HepG2 (cell line): ENCODE measurements around the gene GDAP1L1.

Experiments
- EZH2 ChIP-seq: conservative IDR thresholded peaks from 2 replicates; pipeline ENCODE4 v1.6.1; 2012; ENCODE audit warnings: mild to moderate bottlenecking, low read depth, low read length, moderate library complexity
- MTF1 ChIP-seq: sonication (generic); formaldehyde crosslinking; IDR thresholded peaks from 2 replicates; pipeline ENCODE4 v1.5.0; 2020; ENCODE audit warnings: missing genetic modification reagents
- POLR2A ChIP-seq, 2 experiments: IDR thresholded peaks; 2 replicates each; pipeline ENCODE4 v1.6.1; 2011; ENCODE audit warnings: low read depth in 2 of 2, low read length in 2 of 2, mild to moderate bottlenecking in 1 of 2, moderate library complexity in 1 of 2; ENCODE audit not compliant: insufficient read depth in 1 of 2
- RAD21 ChIP-seq: fragments of 450-650 bp; formaldehyde crosslinking; IDR thresholded peaks from 2 replicates; pipeline ENCODE4 v1.5.0; 2020; ENCODE audit warnings: mild to moderate bottlenecking
- RBM39 ChIP-seq: fragments of 200-400 bp; formaldehyde crosslinking; IDR thresholded peaks from one replicate; pipeline ENCODE4 v1.6.1; 2018; ENCODE audit warnings: antibody characterized with exemption, mild to moderate bottlenecking, low read depth, low read length; ENCODE audit not compliant: poor library complexity, severe bottlenecking
- RFX5 ChIP-seq: IDR thresholded peaks from 2 replicates; pipeline ENCODE4 v1.6.1; 2011; ENCODE audit warnings: low read depth, low read length, improper control_type of control experiment
- SUZ12 ChIP-seq: fragments of 150-350 bp; IDR thresholded peaks from 2 replicates; pipeline ENCODE4 v1.6.1; 2014; ENCODE audit warnings: low read depth, low read length
- YY1 ChIP-seq: IDR thresholded peaks from 2 replicates; pipeline ENCODE4 v1.6.1; 2011; ENCODE audit warnings: low read length, low read depth, moderate library complexity, mild to moderate bottlenecking; ENCODE audit not compliant: insufficient read depth, insufficient replicate concordance
- TF ChIP-seq, protein P1 (sequence below): IDR thresholded peaks from 2 replicates; pipeline ENCODE4 v1.6.1; 2016; ENCODE audit warnings: low read depth, borderline replicate concordance
- TF ChIP-seq, protein P2 (sequence below): sonication (generic); formaldehyde crosslinking; IDR thresholded peaks from 2 replicates; pipeline ENCODE4 v1.5.0; 2020; ENCODE audit warnings: missing genetic modification reagents

GRCh38 chr20:44219170-44219730, 27.9 kb upstream of the GDAP1L1 start:
- TF ChIP-seq, protein P1, sequence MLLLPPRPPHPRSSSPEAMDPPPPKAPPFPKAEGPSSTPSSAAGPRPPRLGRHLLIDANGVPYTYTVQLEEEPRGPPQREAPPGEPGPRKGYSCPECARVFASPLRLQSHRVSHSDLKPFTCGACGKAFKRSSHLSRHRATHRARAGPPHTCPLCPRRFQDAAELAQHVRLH: no peak
- TF ChIP-seq SUZ12: no peak
- TF ChIP-seq YY1: no peak
- no peak for TF ChIP-seq RBM39
- TF ChIP-seq, protein P2, sequence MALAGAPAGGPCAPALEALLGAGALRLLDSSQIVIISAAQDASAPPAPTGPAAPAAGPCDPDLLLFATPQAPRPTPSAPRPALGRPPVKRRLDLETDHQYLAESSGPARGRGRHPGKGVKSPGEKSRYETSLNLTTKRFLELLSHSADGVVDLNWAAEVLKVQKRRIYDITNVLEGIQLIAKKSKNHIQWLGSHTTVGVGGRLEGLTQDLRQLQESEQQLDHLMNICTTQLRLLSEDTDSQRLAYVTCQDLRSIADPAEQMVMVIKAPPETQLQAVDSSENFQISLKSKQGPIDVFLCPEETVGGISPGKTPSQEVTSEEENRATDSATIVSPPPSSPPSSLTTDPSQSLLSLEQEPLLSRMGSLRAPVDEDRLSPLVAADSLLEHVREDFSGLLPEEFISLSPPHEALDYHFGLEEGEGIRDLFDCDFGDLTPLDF (CRISPR knock-in tag): no peak
- no peak for TF ChIP-seq RFX5
- no peak for TF ChIP-seq EZH2
- no peak for TF ChIP-seq RAD21 (CRISPR knock-in tag)
- no peak for TF ChIP-seq POLR2A (IDR thresholded peaks at IDR 0.05; ENCODE audit: insufficient read depth in 1 of 2, low read depth in 2 of 2, low read length in 2 of 2)
- no peak for TF ChIP-seq MTF1
